K562 (cell line): ENCODE measurements around the gene TMEM132D. TPM values are rescaled to one million over a fixed set of nuclear protein-coding genes. Genes with fewer than 3 reads are reported as not detected.

Experiments used
- CBX1 ChIP-seq: sonication (generic); IDR thresholded peaks from 2 replicates; pipeline ENCODE4 v1.6.1; 2016; ENCODE audit warnings: antibody characterized with exemption, low read depth, mild to moderate bottlenecking
- SMAD2 ChIP-seq: fragments of 150-350 bp; IDR thresholded peaks from 2 replicates; pipeline ENCODE4 v1.6.1; 2014; ENCODE audit warnings: low read depth, mild to moderate bottlenecking, low read length
- ZNF551 ChIP-seq: fragments of 250-450 bp; sonication (Bioruptor Pico); IDR thresholded peaks from 2 replicates; pipeline ENCODE4 v1.5.0; 2021; ENCODE audit warnings: mild to moderate bottlenecking, moderate library complexity
- polyA plus RNA-seq, 8 experiments: library from polyadenylated mRNA; depleted of rRNA in 4 of 8; stranded (reverse) in 5 of 8; unstranded in 3 of 8; fragments of >200 nt; fragmentation: Nextera tagmentation in 2 of 8; fragmentation: Illumina TruSeq in 1 of 8; extraction: Ambion mirVana in 2 of 8; extraction: Trizol in 1 of 8; gene quantifications; 2 replicates each; pipeline versions ENCODE4 v1.2.1 to v1.2.3, GENCODE V29; 2011 to 2014; ENCODE audit warnings: inconsistent platforms in 1 of 8, missing spikeins in 1 of 8
- total RNA-seq, 7 experiments: library from RNA; depleted of rRNA in 6 of 7; stranded (reverse); fragments of >200 nt in 6 of 7; fragmentation: Illumina TruSeq in 2 of 7; extraction: Trizol in 2 of 7; gene quantifications; 2 replicates each; pipeline versions ENCODE4 v1.2.1 to v1.2.3, GENCODE V29; 2011 to 2021; ENCODE audit warnings: low replicate concordance in 1 of 7
- TF ChIP-seq, protein P1 (sequence below): fragments of 450-650 bp; conservative IDR thresholded peaks from 2 replicates; pipeline ENCODE4 v1.6.1; 2016; ENCODE audit warnings: missing genetic modification characterization, low read depth, mild to moderate bottlenecking, missing compliant biosample characterization, moderate library complexity
- TF ChIP-seq, protein P2 (sequence below): fragments of 250-450 bp; sonication (Bioruptor Pico); IDR thresholded peaks from 2 replicates; pipeline ENCODE4 v1.4.0; 2020; ENCODE audit warnings: mild to moderate bottlenecking, moderate library complexity, borderline replicate concordance
- TF ChIP-seq, protein P3 (sequence below), 2 experiments: fragments of 200-800 bp in 1 of 2; sonication (Bioruptor generic) in 1 of 2; sonication (generic) in 1 of 2; formaldehyde crosslinking in 1 of 2; IDR thresholded peaks in 1 of 2; conservative IDR thresholded peaks in 1 of 2; 2 replicates each; pipeline versions ENCODE4 v1.5.0 to v1.6.1; 2016 to 2020; ENCODE audit warnings: missing compliant biosample characterization in 1 of 2, missing genetic modification characterization in 1 of 2, missing genetic modification reagents in 1 of 2

The TMEM132D gene
- total and polyA plus RNA-seq, 9 of the 15 experiments (the other 6 are each of a cell fraction or from before 2014, with no cell fraction given), result not detected

DNA sequence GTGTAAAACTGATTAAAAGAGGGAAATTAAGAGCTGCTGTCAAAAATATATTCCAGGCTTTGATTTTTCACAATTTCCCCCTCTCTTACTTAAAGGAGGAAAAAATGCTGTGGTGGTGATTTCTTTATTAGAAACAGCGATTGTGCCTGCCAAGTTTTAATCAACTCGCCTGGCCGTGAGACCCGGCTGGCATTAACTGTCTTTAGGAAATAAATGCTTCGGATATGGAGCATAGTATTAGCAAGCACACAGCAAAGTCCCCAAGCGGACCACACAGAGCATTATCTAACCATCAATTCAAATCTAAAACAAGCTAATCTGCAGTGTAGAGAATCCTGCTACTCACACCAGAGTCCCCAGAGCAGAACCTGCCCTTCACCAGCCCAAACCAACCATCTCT, 457.1 kb downstream of the TMEM132D start (continued):
- TF ChIP-seq, protein P1, sequence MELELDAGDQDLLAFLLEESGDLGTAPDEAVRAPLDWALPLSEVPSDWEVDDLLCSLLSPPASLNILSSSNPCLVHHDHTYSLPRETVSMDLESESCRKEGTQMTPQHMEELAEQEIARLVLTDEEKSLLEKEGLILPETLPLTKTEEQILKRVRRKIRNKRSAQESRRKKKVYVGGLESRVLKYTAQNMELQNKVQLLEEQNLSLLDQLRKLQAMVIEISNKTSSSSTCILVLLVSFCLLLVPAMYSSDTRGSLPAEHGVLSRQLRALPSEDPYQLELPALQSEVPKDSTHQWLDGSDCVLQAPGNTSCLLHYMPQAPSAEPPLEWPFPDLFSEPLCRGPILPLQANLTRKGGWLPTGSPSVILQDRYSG (tag), result no peak
- TF ChIP-seq ZNF551 (CRISPR knock-in tag), result no peak
- TF ChIP-seq, protein P2, sequence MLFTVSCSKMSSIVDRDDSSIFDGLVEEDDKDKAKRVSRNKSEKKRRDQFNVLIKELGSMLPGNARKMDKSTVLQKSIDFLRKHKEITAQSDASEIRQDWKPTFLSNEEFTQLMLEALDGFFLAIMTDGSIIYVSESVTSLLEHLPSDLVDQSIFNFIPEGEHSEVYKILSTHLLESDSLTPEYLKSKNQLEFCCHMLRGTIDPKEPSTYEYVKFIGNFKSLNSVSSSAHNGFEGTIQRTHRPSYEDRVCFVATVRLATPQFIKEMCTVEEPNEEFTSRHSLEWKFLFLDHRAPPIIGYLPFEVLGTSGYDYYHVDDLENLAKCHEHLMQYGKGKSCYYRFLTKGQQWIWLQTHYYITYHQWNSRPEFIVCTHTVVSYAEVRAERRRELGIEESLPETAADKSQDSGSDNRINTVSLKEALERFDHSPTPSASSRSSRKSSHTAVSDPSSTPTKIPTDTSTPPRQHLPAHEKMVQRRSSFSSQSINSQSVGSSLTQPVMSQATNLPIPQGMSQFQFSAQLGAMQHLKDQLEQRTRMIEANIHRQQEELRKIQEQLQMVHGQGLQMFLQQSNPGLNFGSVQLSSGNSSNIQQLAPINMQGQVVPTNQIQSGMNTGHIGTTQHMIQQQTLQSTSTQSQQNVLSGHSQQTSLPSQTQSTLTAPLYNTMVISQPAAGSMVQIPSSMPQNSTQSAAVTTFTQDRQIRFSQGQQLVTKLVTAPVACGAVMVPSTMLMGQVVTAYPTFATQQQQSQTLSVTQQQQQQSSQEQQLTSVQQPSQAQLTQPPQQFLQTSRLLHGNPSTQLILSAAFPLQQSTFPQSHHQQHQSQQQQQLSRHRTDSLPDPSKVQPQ, result no peak
- no peak for TF ChIP-seq CBX1
- TF ChIP-seq, protein P3, sequence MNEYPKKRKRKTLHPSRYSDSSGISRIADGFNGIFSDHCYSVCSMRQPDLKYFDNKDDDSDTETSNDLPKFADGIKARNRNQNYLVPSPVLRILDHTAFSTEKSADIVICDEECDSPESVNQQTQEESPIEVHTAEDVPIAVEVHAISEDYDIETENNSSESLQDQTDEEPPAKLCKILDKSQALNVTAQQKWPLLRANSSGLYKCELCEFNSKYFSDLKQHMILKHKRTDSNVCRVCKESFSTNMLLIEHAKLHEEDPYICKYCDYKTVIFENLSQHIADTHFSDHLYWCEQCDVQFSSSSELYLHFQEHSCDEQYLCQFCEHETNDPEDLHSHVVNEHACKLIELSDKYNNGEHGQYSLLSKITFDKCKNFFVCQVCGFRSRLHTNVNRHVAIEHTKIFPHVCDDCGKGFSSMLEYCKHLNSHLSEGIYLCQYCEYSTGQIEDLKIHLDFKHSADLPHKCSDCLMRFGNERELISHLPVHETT (CRISPR knock-in tag; conservative IDR thresholded peaks at IDR 0.05 in 1 of 2, IDR thresholded peaks at IDR 0.05 in 1 of 2), result no peak
- no peak for TF ChIP-seq SMAD2
